Measurements from ENCODE around the gene PTPRN.

The PTPRN gene

DNA sequence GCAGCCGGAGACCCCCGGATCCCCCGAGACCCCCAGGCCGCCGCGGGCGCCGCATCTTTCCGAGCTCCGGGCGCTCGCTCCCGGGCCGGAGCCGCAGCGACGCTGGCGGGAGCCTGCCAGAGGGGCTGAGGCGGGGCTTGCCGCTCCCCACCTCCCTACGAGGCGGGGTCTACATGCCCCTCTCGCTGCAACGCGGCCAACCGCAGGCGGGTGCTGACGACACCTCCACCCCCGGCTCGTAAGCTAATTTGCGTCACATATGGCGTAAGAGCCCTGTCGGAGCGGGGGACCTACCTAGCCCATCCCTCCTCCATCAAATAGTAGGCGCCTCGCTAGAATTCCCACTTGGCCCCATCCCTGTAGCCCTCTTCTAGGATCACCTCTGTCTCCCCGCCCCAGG, at the start of gene PTPRN:
PTPRN (minus strand) TSS at position 124 of the 400 bp plus-strand sequence; CDS start at position 55, 69 bp downstream.
- Histone ChIP-seq H3K36me3 (ENCODE audit: control insufficient read depth in 5 of 5, insufficient read depth in 5 of 5, low read length in 5 of 5) (no peaks in the 10 kb centered on the region), H3K4me1 (ENCODE audit: control insufficient read depth in 5 of 5, insufficient read depth in 5 of 5, low read length in 5 of 5) (peaks cover 0 to 5% (median 0%) of the 10 kb centered on the region in 5 donors), H3K9ac (ENCODE audit: low read length in 5 of 5) (no peak within 1 kb of the TSS), H3K9me3 (ENCODE audit: control insufficient read depth in 5 of 5, low read length in 5 of 5) (no peaks in the 10 kb centered on the region), H3K27me3 (ENCODE audit: control insufficient read depth in 5 of 5, insufficient read depth in 4 of 5, low read length in 5 of 5) (peaks cover 0 to 24% (median 21%) of the 10 kb centered on the region in 5 donors), H3K4me3 (ENCODE audit: low read depth in 1 of 5, low read length in 5 of 5) (no peak within 1 kb of the TSS), H3K27ac (ENCODE audit: low read depth, low read length) (no peak within 1 kb of the TSS)

DNA sequence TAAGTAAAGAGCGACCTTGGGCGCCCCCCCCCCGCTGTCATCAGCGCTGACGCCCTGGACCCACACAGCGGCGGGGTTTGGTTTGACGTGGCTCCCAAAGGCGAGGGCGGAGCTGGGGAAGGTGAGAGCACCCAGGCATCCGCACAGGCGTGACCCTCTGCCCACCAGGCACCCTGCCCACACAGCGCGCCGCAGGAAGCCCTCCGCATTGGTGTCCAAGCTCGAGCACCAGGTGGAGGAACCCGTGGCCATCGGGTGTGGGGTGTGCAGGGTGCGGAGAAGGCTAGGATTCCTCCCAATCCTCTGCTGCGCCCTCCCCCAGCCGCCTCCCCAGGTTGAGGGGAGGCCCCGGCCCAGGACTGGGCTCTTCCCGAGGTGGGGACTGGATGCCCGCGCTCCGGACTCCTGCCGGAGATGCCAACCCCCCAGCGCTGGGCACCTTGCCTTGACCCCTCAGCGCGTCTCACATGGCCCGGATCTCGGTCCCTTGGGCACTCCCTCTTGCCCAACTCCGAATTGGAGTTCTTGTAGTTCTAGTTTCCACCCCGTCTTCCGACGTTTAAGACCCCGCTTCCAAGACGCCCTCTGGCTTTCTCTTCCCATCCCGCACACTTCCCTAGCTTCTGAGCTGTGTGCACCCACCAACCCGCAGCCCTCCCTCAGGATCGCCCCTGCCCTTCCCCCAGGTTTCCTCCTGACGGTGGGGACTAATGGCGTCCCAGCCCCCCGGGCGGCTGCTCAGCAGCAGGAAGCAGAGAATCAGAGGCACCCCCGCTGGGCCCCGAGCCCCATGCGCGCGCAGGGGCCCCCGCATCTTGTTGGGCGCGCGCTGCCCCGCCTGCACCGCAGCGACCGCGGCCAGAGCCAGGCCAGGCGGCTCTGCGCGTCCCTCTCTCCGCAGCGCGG, 49.2 kb upstream of the PTPRN start:
- Histone ChIP-seq H3K9me3 (ENCODE audit: control insufficient read depth in 5 of 5, low read length in 5 of 5) (no peaks in the 10 kb centered on the region), H3K27ac (ENCODE audit: low read depth, low read length) (no peak overlapping the region), H3K4me1 (ENCODE audit: control insufficient read depth in 5 of 5, insufficient read depth in 5 of 5, low read length in 5 of 5) (peaks cover 0 to 23% (median 14%) of the 10 kb centered on the region in 5 donors), H3K9ac (ENCODE audit: low read length in 5 of 5) (no peak overlapping the region), H3K36me3 (ENCODE audit: control insufficient read depth in 5 of 5, insufficient read depth in 5 of 5, low read length in 5 of 5) (peaks cover 0 to 11% (median 3%) of the 10 kb centered on the region in 5 donors), H3K4me3 (ENCODE audit: low read depth in 1 of 5, low read length in 5 of 5) (peak overlapping the region in 3 of 5 donors; percentile 49 to 57 (median 51)), H3K27me3 (ENCODE audit: control insufficient read depth in 5 of 5, insufficient read depth in 4 of 5, low read length in 5 of 5) (peaks cover 0 to 37% (median 16%) of the 10 kb centered on the region in 5 donors)

DNA sequence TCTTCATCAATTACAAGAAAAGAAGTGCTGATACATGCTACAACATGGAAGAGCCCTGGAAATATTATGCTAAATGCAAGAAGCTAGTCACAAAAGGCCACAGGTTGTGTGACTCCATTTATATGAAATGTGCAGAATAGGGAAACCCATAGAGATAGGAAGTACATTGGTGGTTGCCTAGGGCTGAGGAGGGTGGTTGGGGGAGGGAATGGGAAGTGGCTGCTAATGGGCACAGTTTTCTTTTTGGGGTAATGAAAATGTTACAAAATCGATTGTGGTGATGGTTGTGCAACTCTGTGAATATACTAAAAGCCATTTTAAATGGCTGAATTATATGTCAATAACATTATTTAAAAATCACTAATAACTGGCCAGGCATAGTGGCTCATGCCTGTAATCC, 47.6 kb upstream of the PTPRN start:
- H3K36me3 ChIP-seq (ENCODE audit: control insufficient read depth in 5 of 5, insufficient read depth in 5 of 5, low read length in 5 of 5), result peaks cover 0 to 5% (median 0%) of the 10 kb centered on the region in 5 donors
- no peaks in the 10 kb centered on the region for H3K9me3 ChIP-seq (ENCODE audit: control insufficient read depth in 5 of 5, low read length in 5 of 5)
- H3K4me3 ChIP-seq (ENCODE audit: low read depth in 1 of 5, low read length in 5 of 5), result no peak overlapping the region
- peaks cover 0 to 37% (median 23%) of the 10 kb centered on the region in 5 donors for H3K27me3 ChIP-seq (ENCODE audit: control insufficient read depth in 5 of 5, insufficient read depth in 4 of 5, low read length in 5 of 5)
- H3K27ac ChIP-seq (ENCODE audit: low read depth, low read length), result no peak overlapping the region
- H3K4me1 ChIP-seq (ENCODE audit: control insufficient read depth in 5 of 5, insufficient read depth in 5 of 5, low read length in 5 of 5), result peaks cover 0 to 17% (median 10%) of the 10 kb centered on the region in 5 donors
- H3K9ac ChIP-seq (ENCODE audit: low read length in 5 of 5), result no peak overlapping the region

DNA sequence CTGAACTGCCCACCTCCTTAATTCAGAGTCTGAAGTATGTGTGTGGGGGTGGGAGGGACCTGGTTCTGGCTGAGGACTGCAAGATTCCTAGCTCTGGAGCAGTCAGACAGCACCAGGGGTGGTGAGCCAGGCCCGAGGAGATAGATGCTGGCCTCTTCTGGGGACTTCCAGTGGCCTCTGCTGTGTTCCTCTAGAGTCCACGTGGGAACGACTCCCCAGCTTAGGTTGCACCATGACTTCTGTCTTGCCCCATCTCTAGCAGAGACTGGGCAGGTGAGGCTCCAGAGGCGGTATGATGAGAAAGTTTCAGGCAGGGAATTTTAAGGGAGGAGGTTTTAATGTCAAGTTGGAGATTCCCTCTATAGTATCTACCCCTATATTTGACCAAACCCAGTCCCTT, 45.4 kb upstream of the PTPRN start:
- H3K27me3 ChIP-seq (ENCODE audit: control insufficient read depth in 5 of 5, insufficient read depth in 4 of 5, low read length in 5 of 5), result peaks cover 0 to 45% (median 28%) of the 10 kb centered on the region in 5 donors
- H3K9me3 ChIP-seq (ENCODE audit: control insufficient read depth in 5 of 5, low read length in 5 of 5), result no peaks in the 10 kb centered on the region
- H3K27ac ChIP-seq (ENCODE audit: low read depth, low read length), result no peak overlapping the region

DNA sequence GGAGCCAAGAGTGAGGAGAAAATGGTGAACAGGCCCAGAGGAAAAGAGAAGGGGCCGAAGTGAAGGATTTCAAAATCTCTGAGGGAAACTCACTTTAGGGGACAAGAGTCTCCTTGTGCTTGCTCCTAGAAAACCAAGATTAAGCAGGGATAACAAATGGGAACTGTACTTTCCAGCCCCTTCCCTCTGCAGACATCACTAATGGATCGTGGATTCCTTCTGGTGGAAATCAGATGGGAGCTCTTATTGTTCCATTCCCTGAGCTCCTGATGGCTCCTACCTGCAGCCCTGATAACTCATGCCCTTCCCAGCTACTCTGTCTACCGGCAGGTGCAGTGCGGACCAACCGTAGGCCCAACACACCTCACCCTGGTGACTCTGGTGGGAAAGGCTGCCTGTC, 43.9 kb upstream of the PTPRN start:
- no peak overlapping the region for H3K27ac ChIP-seq (ENCODE audit: low read depth, low read length)

More for the DNA sequence above, 45.4 kb upstream of the PTPRN start:
- H3K4me1 ChIP-seq (ENCODE audit: control insufficient read depth in 5 of 5, insufficient read depth in 5 of 5, low read length in 5 of 5), result peaks cover 0 to 17% (median 10%) of the 10 kb centered on the region in 5 donors
- no peak overlapping the region for H3K9ac ChIP-seq (ENCODE audit: low read length in 5 of 5)
- H3K36me3 ChIP-seq (ENCODE audit: control insufficient read depth in 5 of 5, insufficient read depth in 5 of 5, low read length in 5 of 5), result no peaks in the 10 kb centered on the region
- no peak overlapping the region for H3K4me3 ChIP-seq (ENCODE audit: low read depth in 1 of 5, low read length in 5 of 5)

DNA sequence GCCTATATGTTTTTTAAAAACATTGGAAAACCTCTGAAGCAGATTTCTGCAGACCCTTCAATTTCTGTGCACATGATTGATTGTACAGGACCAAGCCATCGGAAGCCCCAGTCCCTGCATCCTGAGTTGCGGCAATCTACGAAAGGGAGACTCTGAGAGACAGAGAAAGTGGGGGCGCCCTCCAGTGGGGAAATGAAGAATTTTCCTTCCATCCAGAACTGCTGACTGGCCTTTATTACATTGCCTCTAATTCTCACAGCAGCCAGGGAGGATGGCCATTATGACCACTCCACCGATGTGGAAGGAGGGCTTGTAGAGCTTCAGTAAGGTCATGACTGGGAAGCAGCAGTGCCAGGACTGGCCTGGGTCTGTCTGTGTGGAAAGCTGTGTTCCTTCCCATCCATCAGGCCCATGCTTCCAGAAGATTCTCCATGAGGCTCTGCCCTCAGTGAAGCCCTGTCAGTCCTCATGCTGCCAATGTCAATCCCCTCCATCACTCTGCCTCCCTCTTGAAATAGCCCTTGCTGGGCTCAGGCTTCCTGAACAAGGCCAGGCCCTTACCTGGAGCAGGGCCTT, 43.3 kb upstream of the PTPRN start:
- no peak overlapping the region for H3K4me3 ChIP-seq (ENCODE audit: low read depth in 1 of 5, low read length in 5 of 5)
- no peak overlapping the region for H3K27ac ChIP-seq (ENCODE audit: low read depth, low read length)
- H3K36me3 ChIP-seq (ENCODE audit: control insufficient read depth in 5 of 5, insufficient read depth in 5 of 5, low read length in 5 of 5), result no peaks in the 10 kb centered on the region
- H3K4me1 ChIP-seq (ENCODE audit: control insufficient read depth in 5 of 5, insufficient read depth in 5 of 5, low read length in 5 of 5), result no peaks in the 10 kb centered on the region
- H3K9ac ChIP-seq (ENCODE audit: low read length in 5 of 5), result no peak overlapping the region
- H3K27me3 ChIP-seq (ENCODE audit: control insufficient read depth in 5 of 5, insufficient read depth in 4 of 5, low read length in 5 of 5), result peaks cover 0 to 34% (median 13%) of the 10 kb centered on the region in 5 donors
- no peaks in the 10 kb centered on the region for H3K9me3 ChIP-seq (ENCODE audit: control insufficient read depth in 5 of 5, low read length in 5 of 5)

More for the DNA sequence above, 43.9 kb upstream of the PTPRN start:
- no peaks in the 10 kb centered on the region for H3K36me3 ChIP-seq (ENCODE audit: control insufficient read depth in 5 of 5, insufficient read depth in 5 of 5, low read length in 5 of 5)
- H3K9ac ChIP-seq (ENCODE audit: low read length in 5 of 5), result no peak overlapping the region
- H3K9me3 ChIP-seq (ENCODE audit: control insufficient read depth in 5 of 5, low read length in 5 of 5), result no peaks in the 10 kb centered on the region
- H3K4me1 ChIP-seq (ENCODE audit: control insufficient read depth in 5 of 5, insufficient read depth in 5 of 5, low read length in 5 of 5), result peaks cover 0 to 5% (median 3%) of the 10 kb centered on the region in 5 donors
- H3K4me3 ChIP-seq (ENCODE audit: low read depth in 1 of 5, low read length in 5 of 5), result no peak overlapping the region
- peaks cover 0 to 35% (median 18%) of the 10 kb centered on the region in 5 donors for H3K27me3 ChIP-seq (ENCODE audit: control insufficient read depth in 5 of 5, insufficient read depth in 4 of 5, low read length in 5 of 5)

DNA sequence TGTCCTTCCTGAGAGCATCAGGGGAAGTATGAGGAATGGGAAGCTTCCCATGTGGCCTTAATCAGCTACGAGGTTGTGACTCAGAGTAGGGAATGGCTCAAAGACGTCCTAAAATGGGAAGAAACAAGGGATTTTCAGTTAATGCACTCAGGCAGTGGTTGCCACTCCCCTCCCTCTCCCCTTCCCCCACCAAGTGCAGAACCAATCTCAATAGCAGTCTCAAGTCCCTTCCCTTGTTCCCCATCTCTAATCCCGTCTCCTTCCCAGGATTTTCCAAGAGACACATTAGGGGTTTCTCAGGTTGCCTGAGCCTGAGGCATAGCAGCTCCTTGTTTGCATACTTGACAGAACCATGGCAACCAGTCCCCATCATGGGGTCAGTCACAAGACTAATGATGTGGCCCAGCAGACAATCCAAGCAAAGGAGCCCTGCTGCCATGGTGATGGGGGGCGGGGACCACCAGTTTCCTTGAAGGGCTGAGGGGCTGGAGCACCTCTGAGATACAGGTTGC, 41.6 kb upstream of the PTPRN start:
- Histone ChIP-seq H3K27ac (ENCODE audit: low read depth, low read length) (no peak overlapping the region), H3K27me3 (ENCODE audit: control insufficient read depth in 5 of 5, insufficient read depth in 4 of 5, low read length in 5 of 5) (peaks cover 0 to 30% (median 13%) of the 10 kb centered on the region in 5 donors), H3K4me3 (ENCODE audit: low read depth in 1 of 5, low read length in 5 of 5) (no peak overlapping the region), H3K36me3 (ENCODE audit: control insufficient read depth in 5 of 5, insufficient read depth in 5 of 5, low read length in 5 of 5) (no peaks in the 10 kb centered on the region), H3K9ac (ENCODE audit: low read length in 5 of 5) (no peak overlapping the region), H3K9me3 (ENCODE audit: control insufficient read depth in 5 of 5, low read length in 5 of 5) (no peaks in the 10 kb centered on the region), H3K4me1 (ENCODE audit: control insufficient read depth in 5 of 5, insufficient read depth in 5 of 5, low read length in 5 of 5) (no peaks in the 10 kb centered on the region)

DNA sequence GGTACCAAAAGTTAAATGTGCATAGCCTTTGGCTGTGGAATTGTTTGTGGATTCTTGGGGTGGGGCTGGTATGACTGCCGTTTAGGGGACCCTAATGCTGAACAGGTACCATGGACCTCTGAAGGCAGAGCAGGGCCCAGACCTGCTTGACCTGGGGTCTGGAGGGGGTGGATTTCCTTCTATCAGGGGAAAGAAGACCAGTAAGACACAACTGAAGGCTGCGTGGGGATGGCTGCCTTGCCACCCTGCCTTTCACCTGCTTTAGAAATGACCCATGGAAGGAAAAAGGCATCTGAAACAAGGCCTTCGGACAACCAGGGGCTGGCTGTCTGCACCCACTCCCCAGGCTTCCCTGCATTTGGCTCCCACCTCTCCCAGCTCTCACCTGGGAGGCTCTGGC, 41.0 kb upstream of the PTPRN start:
- Histone ChIP-seq H3K4me3 (ENCODE audit: low read depth in 1 of 5, low read length in 5 of 5) (no peak overlapping the region), H3K27me3 (ENCODE audit: control insufficient read depth in 5 of 5, insufficient read depth in 4 of 5, low read length in 5 of 5) (peaks cover 0 to 25% (median 13%) of the 10 kb centered on the region in 5 donors), H3K9me3 (ENCODE audit: control insufficient read depth in 5 of 5, low read length in 5 of 5) (no peaks in the 10 kb centered on the region), H3K9ac (ENCODE audit: low read length in 5 of 5) (no peak overlapping the region), H3K27ac (ENCODE audit: low read depth, low read length) (no peak overlapping the region), H3K36me3 (ENCODE audit: control insufficient read depth in 5 of 5, insufficient read depth in 5 of 5, low read length in 5 of 5) (no peaks in the 10 kb centered on the region), H3K4me1 (ENCODE audit: control insufficient read depth in 5 of 5, insufficient read depth in 5 of 5, low read length in 5 of 5) (no peaks in the 10 kb centered on the region)

DNA sequence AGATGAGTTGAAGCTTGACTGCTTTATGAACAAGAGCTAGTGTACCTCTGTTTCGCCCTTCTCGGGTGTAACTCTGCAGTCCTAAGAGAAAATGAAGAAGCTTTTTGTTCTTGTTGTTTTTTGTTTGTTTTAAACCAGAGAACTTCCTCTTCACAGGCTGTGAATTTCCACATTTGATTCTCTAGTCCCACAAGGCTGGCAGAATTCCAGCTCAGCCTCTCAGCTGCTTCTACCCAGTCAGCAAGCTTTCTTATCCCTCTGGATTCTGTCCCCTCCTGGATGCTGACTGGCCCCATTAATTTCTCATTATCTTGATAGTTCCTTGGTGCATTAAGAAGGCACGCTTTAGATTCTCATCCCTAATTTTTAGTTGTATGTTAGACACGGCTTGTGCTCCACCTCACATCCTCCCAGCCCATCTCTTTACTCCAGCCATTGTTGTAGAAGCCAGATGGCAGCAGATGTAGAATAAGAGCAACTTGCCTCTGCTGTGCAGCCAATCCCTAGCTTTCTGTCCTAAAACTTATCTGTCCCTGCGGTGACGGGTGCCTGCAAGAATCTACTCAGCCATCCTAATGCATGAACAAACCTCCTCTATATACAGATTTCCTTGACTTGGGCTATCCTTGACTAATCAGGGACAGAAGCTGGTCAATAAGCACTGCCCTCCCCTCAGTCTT, 35.7 kb upstream of the PTPRN start:
- no peaks in the 10 kb centered on the region for H3K9me3 ChIP-seq (ENCODE audit: control insufficient read depth in 5 of 5, low read length in 5 of 5)
- no peak overlapping the region for H3K27ac ChIP-seq (ENCODE audit: low read depth, low read length)
- H3K36me3 ChIP-seq (ENCODE audit: control insufficient read depth in 5 of 5, insufficient read depth in 5 of 5, low read length in 5 of 5), result no peaks in the 10 kb centered on the region
- no peak overlapping the region for H3K9ac ChIP-seq (ENCODE audit: low read length in 5 of 5)
- no peaks in the 10 kb centered on the region for H3K4me1 ChIP-seq (ENCODE audit: control insufficient read depth in 5 of 5, insufficient read depth in 5 of 5, low read length in 5 of 5)
- no peak overlapping the region for H3K4me3 ChIP-seq (ENCODE audit: low read depth in 1 of 5, low read length in 5 of 5)
- H3K27me3 ChIP-seq (ENCODE audit: control insufficient read depth in 5 of 5, insufficient read depth in 4 of 5, low read length in 5 of 5), result peaks cover 0 to 7% (median 3%) of the 10 kb centered on the region in 5 donors

All from subcutaneous abdominal adipose tissue (tissue), 5 donors.